Immature natural killer cell (primary cell): ENCODE measurements around the gene DYNC1I2. TPM values are rescaled to one million over a fixed set of nuclear protein-coding genes. Genes with fewer than 3 reads are reported as not detected.
"Not testable (repeated sequence)": the region's sequence is repeated elsewhere in the genome, so short reads cannot be mapped to it uniquely, and the experiment has no call there.

Experiments
- DNase-seq, 3 donors: peaks; one replicate each; pipeline ENCODE4 v3.0.0; 2022; ENCODE audit warnings: mixed read lengths in 1 of 3
- H3K27ac Mint-ChIP-seq, 6 donors: one replicate each; pipeline ENCODE4 v1.8.0; 2020; ENCODE audit warnings: mixed read lengths in 6 of 6, mild to moderate bottlenecking in 5 of 6, inconsistent platforms in 4 of 6, moderate library complexity in 3 of 6
- H3K27me3 Mint-ChIP-seq, 3 donors: one replicate each; pipeline ENCODE4 v1.8.0; 2020 to 2021; ENCODE audit warnings: low read depth in 3 of 3, mild to moderate bottlenecking in 3 of 3, mixed read lengths in 3 of 3, moderate library complexity in 3 of 3, inconsistent platforms in 1 of 3
- H3K36me3 Mint-ChIP-seq, 3 donors: one replicate each; pipeline ENCODE4 v1.8.0; 2020; ENCODE audit warnings: mixed read lengths in 3 of 3, inconsistent platforms in 2 of 3, mild to moderate bottlenecking in 2 of 3
- H3K4me1 Mint-ChIP-seq, 2 donors: one replicate each; pipeline ENCODE4 v1.8.0; 2020; ENCODE audit warnings: inconsistent platforms in 2 of 2, mild to moderate bottlenecking in 2 of 2, mixed read lengths in 2 of 2, moderate library complexity in 1 of 2
- H3K4me3 Mint-ChIP-seq, 5 donors: one replicate each; pipeline ENCODE4 v1.8.0; 2020; ENCODE audit warnings: mild to moderate bottlenecking in 5 of 5, mixed read lengths in 5 of 5, inconsistent platforms in 3 of 5, moderate library complexity in 3 of 5
- H3K9me3 Mint-ChIP-seq, 6 donors: one replicate each; pipeline ENCODE4 v1.8.0; 2020; ENCODE audit warnings: mild to moderate bottlenecking in 6 of 6, mixed read lengths in 6 of 6, inconsistent platforms in 4 of 6, moderate library complexity in 3 of 6
- polyA plus RNA-seq, 3 donors: library from polyadenylated mRNA; unstranded; fragments of 300-500 nt; fragmentation: Illumina TruSeq; gene quantifications; one replicate each; pipeline ENCODE4 v1.2.3, GENCODE V29; 2021

The DYNC1I2 gene
- polyA plus RNA-seq, 3 donors from 2014 or later, result 19.6 to 31.8 (median 20.6) TPM

DNA sequence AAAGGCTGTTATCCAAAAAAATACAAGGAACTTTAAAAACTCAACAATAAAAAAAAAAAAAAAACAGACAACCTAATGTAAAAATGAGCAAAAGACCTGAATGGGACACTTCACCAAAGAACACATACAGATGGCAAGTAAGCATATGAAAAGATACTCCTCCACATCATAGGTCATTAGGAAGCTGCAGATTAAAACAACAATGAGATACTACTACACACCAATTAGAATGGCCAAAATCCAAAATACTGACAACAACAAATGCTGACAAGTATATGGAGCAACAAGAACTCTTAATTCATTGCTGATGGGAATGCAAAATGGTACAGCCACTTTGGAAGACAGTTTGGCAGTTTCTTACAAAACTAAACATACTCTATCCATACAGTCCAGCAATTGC, 84.2 kb downstream of the DYNC1I2 start:
- Mint-ChIP-seq H3K4me3 (no peak overlapping the region), H3K9me3 (peaks cover 0 to 2% (median 0%) of the 10 kb centered on the region in 6 donors), H3K36me3 (peaks cover 16 to 38% (median 19%) of the 10 kb centered on the region in 3 donors), H3K27me3 (peaks cover 0 to 5% (median 4%) of the 10 kb centered on the region in 3 donors), H3K27ac (no peak overlapping the region), H3K4me1 (no peaks in the 10 kb centered on the region)
- no peak for DNase-seq

DNA sequence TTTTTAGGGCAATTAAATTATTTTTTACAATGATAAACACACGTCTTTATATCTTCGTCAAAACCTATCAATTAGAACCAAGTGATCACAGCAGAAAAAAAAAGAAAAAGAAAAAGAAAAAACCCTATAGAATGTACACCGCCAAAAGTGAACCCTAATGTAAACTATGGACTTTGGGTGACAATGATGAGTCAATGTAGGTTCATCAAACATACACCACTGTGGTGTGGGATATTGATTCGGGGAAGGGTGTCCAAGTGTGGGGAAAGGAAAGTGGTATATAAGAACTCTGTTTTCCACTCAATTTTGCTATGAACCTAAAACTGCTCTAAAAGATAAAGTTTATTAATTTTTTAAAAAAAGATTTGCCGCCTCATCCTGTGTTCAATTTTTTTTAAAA, 85.1 kb downstream of the DYNC1I2 start:
- Mint-ChIP-seq H3K4me1 (no peaks in the 10 kb centered on the region), H3K27ac (no peak overlapping the region), H3K27me3 (peaks cover 0 to 5% (median 4%) of the 10 kb centered on the region in 3 donors), H3K4me3 (no peak overlapping the region), H3K36me3 (peaks cover 12 to 33% (median 14%) of the 10 kb centered on the region in 3 donors), H3K9me3 (peaks cover 0 to 2% (median 0%) of the 10 kb centered on the region in 6 donors)
- no peak for DNase-seq

DNA sequence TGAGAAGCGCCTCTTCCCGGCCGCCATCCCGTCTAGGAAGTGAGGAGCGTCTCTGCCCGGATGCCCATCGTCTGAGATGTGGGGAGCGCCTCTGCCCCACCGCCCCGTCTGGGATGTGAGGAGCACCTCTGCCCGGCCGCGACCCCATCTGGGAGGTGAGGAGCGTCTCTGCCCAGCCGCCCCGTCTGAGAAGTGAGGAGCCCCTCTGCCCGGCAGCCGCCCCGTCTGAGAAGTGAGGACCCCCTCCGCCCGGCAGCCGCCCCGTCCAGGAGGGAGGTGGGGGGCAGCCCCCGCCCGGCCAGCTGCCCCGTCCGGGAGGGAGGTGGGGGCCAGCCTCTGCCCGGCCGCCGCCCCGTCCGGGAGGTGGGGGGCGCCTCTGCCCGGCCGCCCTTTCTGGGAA, 87.3 kb downstream of the DYNC1I2 start:
- DNase-seq, H3K27ac Mint-ChIP-seq, H3K4me3 Mint-ChIP-seq, H3K4me1 Mint-ChIP-seq, H3K27me3 Mint-ChIP-seq: not testable (repeated sequence)
- Mint-ChIP-seq H3K36me3 (peaks cover 11 to 41% (median 16%) of the 10 kb centered on the region in 3 donors), H3K9me3 (peaks cover 0 to 10% (median 5%) of the 10 kb centered on the region in 6 donors)

DNA sequence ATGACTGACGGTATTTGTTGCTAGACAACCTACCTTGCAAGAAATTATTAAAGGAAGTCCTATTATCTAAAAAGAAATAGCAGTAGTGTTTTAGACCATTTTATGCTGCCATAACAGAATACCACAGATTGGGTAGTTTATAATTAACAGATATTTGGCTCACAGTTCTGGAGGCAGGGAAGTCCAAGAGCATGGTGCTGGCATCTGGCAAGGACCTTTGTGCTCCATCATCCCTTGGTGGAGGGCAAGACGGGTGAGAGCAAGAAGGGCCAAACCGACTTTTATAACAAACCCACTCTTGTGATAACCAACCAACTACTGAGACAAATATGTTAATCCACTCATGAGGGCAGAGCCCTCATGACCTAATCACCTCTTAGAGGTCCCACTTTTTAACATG, 91.2 kb downstream of the DYNC1I2 start:
- DNase-seq, result no peak
- Mint-ChIP-seq H3K9me3 (peaks cover 0 to 9% (median 5%) of the 10 kb centered on the region in 6 donors), H3K36me3 (peaks cover 4 to 39% (median 20%) of the 10 kb centered on the region in 3 donors), H3K4me3 (no peak overlapping the region), H3K27ac (no peak overlapping the region), H3K4me1 (no peaks in the 10 kb centered on the region), H3K27me3 (peaks cover 0 to 2% (median 0%) of the 10 kb centered on the region in 3 donors)

DNA sequence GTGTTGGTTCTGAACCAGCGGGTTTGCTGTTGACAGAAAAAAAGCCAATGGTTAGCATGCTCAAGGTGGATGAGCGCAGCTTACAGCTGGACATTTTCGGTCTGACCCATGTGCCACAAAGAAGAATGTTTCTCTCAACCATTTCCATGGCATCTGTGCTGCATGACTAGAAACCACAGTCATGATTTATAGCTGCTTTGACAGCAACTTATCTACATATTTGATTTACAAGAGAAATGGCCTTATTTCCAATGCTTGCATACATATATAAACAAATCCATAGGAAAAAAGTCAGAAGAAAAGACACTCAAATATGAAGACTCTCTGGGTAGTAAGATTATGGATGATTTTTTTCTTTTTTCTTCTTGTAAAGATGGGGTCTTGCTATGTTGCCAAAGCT, 98.2 kb downstream of the DYNC1I2 start:
- peaks cover 28 to 56% (median 51%) of the 10 kb centered on the region in 3 donors for H3K36me3 Mint-ChIP-seq
- no peaks in the 10 kb centered on the region for H3K4me1 Mint-ChIP-seq
- H3K4me3 Mint-ChIP-seq, result no peak overlapping the region

DNA sequence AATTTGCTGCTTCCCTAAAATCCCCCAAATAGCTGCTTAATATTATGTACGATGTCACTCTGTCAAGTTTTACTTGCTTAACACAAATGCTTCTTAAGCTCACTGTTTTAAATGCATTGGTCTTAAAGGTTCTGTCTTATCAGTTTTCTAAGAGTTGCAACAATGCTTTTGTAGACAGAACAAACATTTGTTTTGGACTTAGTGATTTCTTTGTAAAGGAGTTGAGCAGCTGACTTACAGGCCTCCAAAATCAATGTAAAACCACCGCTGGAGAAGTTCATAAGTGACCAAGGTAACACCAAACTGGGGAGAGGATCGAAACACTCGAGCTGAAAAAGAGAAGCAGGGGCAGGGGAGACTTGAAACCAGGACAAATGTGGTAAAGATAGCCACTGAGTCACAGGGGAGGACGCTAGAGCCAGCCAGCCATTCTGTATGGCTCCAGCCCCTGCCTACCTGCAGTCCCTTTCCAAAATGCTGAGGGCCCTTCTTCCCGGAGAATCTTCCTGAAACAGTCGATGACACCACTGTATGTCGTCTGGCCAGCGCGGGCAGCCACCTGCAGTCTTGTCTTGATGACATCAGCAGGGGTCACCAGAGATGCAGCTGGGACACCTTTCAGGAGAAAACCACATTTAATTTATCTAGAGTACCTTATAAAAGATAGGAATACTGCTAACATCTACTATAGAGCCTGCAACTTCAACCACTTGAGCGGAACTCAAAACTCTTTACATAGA, 100.2 kb downstream of the DYNC1I2 start:
- no peak overlapping the region for H3K27ac Mint-ChIP-seq
- H3K4me3 Mint-ChIP-seq, result no peak overlapping the region
- H3K36me3 Mint-ChIP-seq, result peaks cover 28 to 60% (median 48%) of the 10 kb centered on the region in 3 donors
- H3K4me1 Mint-ChIP-seq, result peaks cover 2 to 12% of the 10 kb centered on the region in 2 donors
- no peak for DNase-seq
- H3K9me3 Mint-ChIP-seq, result no peaks in the 10 kb centered on the region
- no peaks in the 10 kb centered on the region for H3K27me3 Mint-ChIP-seq

More for the DNA sequence above, 98.2 kb downstream of the DYNC1I2 start:
- H3K27me3 Mint-ChIP-seq, result no peaks in the 10 kb centered on the region
- H3K27ac Mint-ChIP-seq, result no peak overlapping the region
- DNase-seq, result no peak
- H3K9me3 Mint-ChIP-seq, result no peaks in the 10 kb centered on the region

DNA sequence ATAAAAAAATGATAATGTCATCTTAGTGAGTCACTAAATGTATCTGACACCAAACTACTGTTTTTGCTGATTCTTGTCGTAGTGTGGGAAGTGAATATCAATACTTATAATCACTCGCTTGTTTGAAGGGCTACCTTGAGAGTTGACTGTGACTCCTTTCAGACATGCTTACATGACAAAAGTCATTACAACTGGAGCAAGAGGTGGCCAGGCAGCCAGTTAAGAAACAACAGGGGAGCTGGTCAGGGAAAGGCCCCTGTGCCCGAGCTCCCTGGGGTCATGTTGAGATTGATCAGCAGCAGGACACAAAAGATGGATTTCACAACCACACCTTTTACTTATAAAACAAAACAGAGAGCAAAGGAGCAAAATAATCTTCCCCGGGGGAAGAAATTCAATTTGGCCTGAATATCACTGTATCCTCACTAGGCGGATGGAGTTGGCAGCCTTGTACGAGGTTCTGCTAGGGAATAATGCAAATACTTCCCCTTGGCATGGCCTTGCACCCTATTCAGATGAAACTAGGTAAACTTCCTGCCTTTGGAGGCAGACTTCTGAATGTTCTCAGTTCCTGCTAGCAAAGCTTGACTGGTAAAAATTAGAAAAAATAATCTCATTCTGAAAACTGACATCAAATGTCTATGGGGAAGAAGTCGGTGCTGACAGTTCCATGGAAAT, 101.2 kb downstream of the DYNC1I2 start:
- Mint-ChIP-seq H3K4me3 (no peak overlapping the region), H3K4me1 (peaks cover 2 to 12% of the 10 kb centered on the region in 2 donors), H3K9me3 (no peaks in the 10 kb centered on the region), H3K27me3 (no peaks in the 10 kb centered on the region), H3K36me3 (peaks cover 32 to 60% (median 44%) of the 10 kb centered on the region in 3 donors), H3K27ac (no peak overlapping the region)
- DNase-seq, result no peak

DNA sequence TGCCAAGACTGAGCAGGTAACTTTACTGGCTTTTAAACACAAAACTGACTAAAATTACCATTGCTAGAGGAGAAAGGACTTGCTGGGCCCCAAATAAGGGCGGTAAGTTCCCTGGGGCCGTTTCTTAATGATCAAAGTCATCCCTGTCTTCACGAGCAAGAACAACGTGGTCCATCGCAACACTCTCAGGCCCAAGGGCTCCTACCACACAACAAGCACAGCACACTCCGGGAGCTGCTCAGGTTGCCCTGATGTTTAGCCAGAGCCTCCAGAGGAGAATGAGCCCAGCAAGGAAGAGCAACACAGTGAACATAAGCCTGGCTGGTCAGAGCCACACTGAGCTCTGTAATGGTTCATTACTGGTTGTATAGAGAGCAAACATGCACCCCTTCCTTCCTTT, 102.7 kb downstream of the DYNC1I2 start:
- Mint-ChIP-seq H3K36me3 (peaks cover 24 to 51% (median 36%) of the 10 kb centered on the region in 3 donors), H3K27ac (no peak overlapping the region), H3K4me1 (peaks cover 2 to 20% of the 10 kb centered on the region in 2 donors), H3K27me3 (no peaks in the 10 kb centered on the region), H3K9me3 (no peaks in the 10 kb centered on the region), H3K4me3 (no peak overlapping the region)
- DNase-seq, result no peak

DNA sequence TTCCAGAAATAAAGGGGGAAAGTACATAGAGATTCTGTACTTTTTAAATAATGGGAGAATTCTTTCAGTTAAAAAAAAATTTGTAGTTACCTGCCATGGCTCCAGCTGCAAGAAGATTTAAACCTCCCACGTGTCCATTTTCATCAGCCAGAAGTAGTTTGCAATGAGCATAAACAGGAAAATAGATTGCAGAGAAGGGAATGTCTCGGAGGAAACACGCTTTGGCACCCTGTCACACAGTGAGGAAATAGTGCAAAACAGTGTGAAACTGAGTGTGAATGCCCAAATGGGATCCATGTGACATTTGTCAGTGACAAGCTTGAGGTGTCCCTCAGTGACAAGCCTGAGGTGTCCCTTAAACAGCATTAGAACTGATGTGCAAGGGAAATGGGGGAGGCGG, 104.1 kb downstream of the DYNC1I2 start:
- Mint-ChIP-seq H3K27me3 (no peaks in the 10 kb centered on the region), H3K9me3 (no peaks in the 10 kb centered on the region), H3K4me3 (no peak overlapping the region), H3K36me3 (peaks cover 21 to 43% (median 31%) of the 10 kb centered on the region in 3 donors), H3K4me1 (peaks cover 2 to 20% of the 10 kb centered on the region in 2 donors), H3K27ac (peak overlapping the region in 1 of 6 donors; percentile 25)
- no peak for DNase-seq

DNA sequence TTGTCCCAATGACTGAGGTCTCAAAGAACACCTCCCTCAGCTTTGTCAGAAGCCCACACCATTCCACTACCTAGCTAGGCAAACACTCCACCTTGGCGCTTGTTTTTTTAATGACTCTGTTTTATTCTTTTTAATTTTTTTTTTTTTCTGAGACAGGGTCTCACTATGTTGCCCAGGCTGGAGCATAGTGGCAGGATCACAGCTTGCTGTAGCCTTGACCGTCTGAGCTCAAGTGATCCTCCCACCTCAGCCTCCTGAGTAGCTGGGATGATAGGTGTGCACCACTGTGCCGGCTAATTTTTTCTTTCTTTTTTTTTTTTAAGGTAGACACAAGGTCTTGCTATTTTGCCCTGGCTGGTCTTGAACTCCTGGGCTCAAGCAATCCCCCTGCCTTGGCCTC, 104.9 kb downstream of the DYNC1I2 start:
- H3K27ac Mint-ChIP-seq, result no peak overlapping the region
- no peaks in the 10 kb centered on the region for H3K27me3 Mint-ChIP-seq
- H3K36me3 Mint-ChIP-seq, result peaks cover 15 to 35% (median 30%) of the 10 kb centered on the region in 3 donors
- H3K9me3 Mint-ChIP-seq, result no peaks in the 10 kb centered on the region
- no peak overlapping the region for H3K4me3 Mint-ChIP-seq
- H3K4me1 Mint-ChIP-seq, result peaks cover 2 to 20% of the 10 kb centered on the region in 2 donors
- DNase-seq, result no peak

DNA sequence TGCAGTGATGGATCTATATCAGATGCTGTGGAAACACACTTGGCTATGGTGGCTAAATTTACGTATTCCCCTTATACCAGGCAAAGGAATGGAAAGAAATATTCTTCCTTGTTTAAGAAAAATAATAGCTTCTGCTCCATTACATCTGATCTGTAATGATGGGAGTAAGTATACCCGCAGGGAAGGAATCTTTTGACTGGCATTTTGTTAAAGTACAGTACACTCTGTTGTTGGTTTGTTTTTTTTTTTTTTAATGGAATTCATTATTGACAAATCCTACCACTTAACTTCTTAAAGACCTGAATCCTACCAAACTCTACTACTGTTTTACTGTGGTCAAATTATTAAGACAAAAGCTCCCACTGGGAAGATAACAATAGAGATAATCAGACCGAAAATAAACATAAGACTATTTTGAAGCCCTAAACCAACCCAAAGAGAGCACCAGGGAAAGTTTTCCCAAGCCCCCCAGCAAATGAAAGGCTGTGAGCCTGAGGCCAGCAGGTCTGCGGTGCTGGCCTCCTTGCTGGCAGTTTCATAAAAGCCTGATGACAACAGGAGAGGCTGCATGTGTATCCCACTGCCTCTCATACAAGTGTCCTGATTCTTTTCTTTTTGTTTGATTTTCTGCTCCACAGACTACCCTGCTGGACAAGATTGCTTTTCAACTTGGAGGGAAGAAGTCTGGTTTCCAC, 105.8 kb downstream of the DYNC1I2 start:
- Mint-ChIP-seq H3K27ac (no peak overlapping the region), H3K4me1 (peaks cover 2 to 20% of the 10 kb centered on the region in 2 donors), H3K36me3 (peaks cover 12 to 32% (median 27%) of the 10 kb centered on the region in 3 donors), H3K9me3 (no peaks in the 10 kb centered on the region), H3K27me3 (no peaks in the 10 kb centered on the region), H3K4me3 (no peak overlapping the region)
- DNase-seq, result no peak

DNA sequence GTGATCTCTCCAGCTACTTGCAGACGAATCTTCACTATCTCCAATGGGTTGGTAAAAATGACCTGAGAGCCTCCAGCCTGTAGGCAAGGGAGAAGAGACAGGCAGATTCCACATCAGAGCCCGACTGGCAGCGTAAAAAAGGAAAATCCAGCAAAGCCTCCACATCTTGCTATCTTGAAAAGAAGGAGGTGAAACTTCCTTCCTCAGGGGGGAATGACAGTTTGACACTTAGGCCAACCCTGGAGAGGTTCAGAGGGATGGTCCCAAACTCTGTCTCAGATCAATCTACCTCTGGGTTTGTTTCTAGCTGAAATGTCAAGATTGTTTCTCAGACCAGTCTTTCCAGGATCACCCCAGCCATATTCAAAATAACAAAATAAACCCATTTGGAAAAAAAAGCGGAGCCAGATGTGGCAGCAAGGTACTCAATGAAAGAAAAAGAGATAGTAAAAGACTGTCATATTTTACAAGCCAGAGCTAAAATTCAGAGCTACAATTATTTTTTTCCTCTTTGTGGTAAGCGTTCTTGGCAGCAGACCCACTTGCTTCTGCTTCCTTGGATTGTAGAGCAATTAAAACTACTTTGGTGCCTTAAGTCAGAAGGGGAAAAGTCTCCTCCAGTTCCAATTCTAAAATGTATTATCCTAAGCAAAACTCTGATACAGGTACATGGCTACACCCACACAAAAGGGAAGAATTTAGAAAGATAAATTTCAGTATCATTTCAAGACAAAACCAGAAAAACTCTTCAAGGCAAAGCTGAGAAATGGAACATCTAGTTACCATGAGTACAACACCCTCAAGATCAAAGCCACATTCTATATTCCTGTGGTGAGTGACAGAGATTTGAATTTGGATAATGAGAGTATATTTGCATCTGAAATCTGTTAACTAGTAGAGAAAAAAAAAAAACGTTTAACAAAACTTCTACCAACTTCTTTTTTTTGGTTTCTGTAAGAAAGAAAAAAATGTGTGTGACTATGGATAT, 106.7 kb downstream of the DYNC1I2 start:
- Mint-ChIP-seq H3K27me3 (no peaks in the 10 kb centered on the region), H3K4me3 (no peak overlapping the region), H3K36me3 (peaks cover 12 to 33% (median 29%) of the 10 kb centered on the region in 3 donors), H3K4me1 (peaks cover 2 to 20% of the 10 kb centered on the region in 2 donors), H3K27ac (peak overlapping the region in 1 of 6 donors; percentile 15), H3K9me3 (no peaks in the 10 kb centered on the region)
- DNase-seq, result no peak

DNA sequence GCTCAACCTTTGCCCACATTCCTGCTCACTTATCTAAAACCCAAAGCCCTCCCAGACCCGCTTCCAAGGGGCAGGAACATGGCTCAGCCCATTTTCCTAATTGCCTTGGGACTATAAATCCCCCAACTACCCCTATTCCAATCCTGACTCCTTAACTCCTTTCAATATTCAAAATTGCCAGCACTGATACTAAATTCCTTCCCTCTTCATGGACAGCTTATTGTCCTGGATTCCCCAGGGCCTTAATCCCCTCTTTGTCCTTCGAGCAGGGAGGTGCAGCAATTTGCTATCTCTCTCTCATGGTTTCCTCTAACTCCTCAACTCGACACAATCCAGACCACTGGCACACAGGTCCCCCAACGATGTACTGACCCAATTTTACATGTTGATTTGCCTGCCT, 107.6 kb downstream of the DYNC1I2 start:
- peak overlapping the region in 2 of 6 donors; percentile 31 to 36 for H3K27ac Mint-ChIP-seq
- H3K36me3 Mint-ChIP-seq, result peaks cover 12 to 38% (median 26%) of the 10 kb centered on the region in 3 donors
- H3K27me3 Mint-ChIP-seq, result no peaks in the 10 kb centered on the region
- H3K4me3 Mint-ChIP-seq, result no peak overlapping the region
- peaks cover 2 to 20% of the 10 kb centered on the region in 2 donors for H3K4me1 Mint-ChIP-seq
- no peaks in the 10 kb centered on the region for H3K9me3 Mint-ChIP-seq
- no peak for DNase-seq
